HG03521 (cell line): ENCODE measurements around the gene CFAP69.

ENCODE experiments used
- ATAC-seq: cut with Tn5 transposase; IDR thresholded peaks from one replicate; pipeline ENCODE4 v1.9.1; 2021; ENCODE audit warnings: mild to moderate bottlenecking, moderate library complexity; ENCODE audit not compliant: unreplicated experiment

The CFAP69 gene, protein sequence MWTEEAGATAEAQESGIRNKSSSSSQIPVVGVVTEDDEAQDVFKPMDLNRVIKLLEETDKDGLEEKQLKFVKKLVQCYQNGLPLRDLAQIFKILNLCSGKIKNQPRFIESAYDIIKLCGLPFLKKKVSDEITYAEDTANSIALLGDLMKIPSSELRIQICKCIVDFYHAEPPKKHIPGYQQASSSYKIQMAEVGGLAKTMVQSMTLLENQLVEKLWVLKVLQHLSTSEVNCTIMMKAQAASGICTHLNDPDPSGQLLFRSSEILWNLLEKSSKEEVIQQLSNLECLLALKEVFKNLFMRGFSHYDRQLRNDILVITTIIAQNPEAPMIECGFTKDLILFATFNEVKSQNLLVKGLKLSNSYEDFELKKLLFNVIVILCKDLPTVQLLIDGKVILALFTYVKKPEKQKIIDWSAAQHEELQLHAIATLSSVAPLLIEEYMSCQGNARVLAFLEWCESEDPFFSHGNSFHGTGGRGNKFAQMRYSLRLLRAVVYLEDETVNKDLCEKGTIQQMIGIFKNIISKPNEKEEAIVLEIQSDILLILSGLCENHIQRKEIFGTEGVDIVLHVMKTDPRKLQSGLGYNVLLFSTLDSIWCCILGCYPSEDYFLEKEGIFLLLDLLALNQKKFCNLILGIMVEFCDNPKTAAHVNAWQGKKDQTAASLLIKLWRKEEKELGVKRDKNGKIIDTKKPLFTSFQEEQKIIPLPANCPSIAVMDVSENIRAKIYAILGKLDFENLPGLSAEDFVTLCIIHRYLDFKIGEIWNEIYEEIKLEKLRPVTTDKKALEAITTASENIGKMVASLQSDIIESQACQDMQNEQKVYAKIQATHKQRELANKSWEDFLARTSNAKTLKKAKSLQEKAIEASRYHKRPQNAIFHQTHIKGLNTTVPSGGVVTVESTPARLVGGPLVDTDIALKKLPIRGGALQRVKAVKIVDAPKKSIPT

GRCh38 chr7:90244909-90245851 is at the start of gene CFAP69:
TSS of gene CFAP69 (plus strand) at chr7:90245174. CDS start at chr7:90245425, 251 bp downstream.
- peak; percentile 73 for ATAC-seq

DNA sequence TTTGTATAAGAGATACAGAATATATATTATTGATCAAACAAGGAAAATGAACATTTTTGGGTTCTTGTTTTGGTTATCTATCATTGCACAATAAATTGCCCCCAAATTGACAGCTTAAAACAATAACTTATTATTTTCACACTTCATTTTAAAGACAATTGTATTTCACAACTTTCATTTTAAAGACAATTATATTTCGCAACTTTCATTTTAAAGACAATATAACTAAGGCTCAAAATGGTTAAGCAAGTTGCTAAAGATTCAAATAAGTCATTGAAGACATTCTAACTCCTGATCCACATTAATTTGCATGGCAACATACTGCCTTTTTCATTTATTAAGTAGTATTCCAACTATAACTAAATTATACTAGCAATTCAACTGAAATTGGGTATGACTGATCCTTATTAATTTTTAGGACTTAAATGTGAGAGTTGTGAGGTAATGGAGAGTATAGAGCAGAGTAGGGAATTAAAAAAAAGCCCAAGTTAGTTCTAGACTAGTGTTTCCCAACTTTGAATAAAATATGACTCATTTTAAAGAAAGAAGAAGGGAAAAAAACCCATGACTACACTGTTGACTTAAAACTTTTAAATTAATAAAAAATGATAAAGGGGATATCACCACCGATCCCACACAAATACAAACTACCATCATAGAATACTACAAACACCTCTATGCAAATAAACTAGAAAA is 43.3 kb upstream of the CFAP69 start:
- ATAC-seq = no peak

DNA sequence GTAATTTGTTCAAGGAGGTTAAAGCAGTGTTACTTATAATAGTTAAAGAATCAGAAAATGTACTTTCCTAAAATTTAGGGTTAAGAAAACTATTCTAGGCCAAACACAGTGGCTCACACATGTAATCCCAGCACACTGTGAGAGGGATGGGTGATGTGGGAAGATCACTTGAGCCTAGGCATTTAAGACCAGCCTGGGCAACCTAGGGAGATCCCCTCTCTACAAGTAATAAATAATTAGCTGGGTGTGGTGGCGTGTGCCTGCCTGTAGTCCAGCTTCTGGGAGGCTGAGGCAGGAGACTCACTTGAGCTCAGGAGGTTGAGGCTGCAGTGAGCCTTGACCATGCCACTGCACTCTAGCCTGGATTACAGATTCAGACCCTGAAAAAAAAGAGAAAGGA is 37.0 kb upstream of the CFAP69 start:
- ATAC-seq = no peak

DNA sequence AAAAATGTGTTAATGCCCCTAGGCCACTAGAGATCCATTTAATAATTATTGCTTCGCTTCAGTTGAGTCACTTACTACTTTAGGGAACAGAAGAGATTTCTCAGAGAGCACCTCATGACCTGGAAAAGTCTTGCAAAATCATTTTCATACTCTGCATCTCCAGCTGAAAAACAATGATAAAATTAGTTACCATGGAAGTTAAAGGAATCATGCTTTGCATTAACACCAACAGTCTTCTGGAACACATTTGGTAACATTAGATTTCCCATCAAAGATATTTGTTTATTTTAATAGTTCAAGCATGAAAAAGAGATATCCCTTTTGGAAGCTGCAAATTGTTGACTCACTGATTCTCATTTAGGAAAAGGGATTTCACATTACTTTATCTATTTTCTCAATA is 35.2 kb upstream of the CFAP69 start:
- no peak for ATAC-seq

DNA sequence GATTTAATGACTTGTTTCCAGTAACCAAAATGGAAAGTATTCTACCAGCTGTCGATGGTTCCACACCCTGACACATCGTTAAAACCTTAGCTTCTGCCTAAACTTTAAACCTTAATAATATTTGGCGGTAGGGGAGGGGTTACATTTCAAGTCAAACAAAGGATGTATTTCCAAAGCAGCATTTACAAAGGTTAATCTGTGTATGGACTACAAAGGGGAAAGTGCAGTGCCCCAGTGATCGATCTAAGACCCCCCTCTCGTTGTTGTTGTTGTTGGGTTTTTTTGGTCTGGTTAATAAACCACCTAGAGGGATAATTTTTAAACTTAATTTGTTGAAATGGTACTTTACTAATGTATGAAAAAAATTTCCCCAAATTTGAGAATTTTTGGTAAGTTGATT is 34.5 kb upstream of the CFAP69 start:
- no peak for ATAC-seq

DNA sequence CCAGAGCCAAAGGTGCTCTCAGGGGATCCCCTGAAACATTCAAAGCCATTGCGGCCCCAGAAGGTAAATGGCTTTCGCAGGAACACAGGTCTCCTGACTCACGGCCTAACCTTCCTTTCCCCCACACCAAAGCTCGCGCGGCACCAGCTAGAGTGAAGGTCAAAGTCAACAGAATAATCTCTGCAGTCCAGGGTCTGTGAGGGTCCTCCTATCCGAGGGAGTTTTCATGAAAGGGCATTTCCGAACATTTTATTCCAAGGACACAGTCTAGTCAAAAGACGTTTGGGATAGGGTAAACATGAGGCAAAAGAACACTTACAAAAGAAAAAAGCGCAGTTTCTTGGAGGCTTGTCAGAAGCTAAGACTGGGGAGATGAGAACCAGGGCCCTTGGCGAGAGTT is 34.0 kb upstream of the CFAP69 start:
- peak; percentile 7 for ATAC-seq

GRCh38 chr7:90211391-90212148 is 33.4 kb upstream of the CFAP69 start, which contains the start of gene STEAP2:
TSS of gene STEAP2 (plus strand) at chr7:90211740. CDS start at chr7:90225083, 13,343 bp downstream.
- ATAC-seq = peak; percentile 88

GRCh38 chr7:90212149-90212495 is 32.9 kb upstream of the CFAP69 start:
- no peak for ATAC-seq

DNA sequence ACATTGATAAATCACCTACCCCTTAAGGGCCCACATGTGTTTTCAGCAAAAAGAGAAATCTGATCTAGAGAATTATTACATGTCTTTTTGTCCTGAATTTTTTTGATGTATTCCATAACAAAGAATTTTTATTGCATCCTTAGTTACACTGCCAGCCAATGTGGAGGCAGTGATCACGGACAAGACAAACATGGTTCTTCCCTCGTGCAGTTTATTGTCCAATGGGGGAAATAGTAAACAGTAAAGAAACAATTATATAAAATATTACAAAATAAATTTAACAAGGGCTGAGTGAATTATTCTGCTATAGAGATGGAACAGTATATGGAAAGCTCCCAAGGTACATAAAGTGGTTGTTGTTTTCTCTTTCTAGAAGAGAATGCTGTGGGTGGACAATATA is 31.5 kb upstream of the CFAP69 start:
- no peak for ATAC-seq

DNA sequence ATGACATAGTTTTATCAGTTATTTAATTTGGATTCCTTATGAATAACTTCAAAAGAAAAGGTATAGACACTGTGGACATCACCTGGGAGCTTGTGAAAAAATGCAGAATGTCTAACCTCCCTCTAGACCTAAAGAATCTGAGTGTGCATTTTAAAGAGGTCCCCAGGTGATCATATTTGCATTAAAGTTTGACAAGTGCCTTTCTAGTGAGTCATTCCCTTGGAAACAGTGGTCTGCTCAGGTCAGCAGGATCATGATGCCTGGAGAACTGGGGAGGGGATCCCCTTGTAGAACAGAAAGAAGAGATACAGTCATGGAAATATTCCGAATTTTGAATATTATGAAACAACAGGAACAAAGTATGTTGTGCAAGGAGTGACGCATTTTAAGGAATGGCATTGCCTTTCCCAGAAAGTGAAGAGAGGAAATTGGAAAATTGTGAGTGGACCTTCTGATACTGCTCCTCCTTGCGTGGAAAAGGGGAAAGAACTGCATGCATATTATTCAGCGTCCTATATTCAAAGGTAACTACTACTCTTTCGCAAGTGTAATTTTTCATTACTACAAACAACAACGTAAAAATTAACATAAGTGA is 28.8 kb upstream of the CFAP69 start:
- ATAC-seq = no peak

DNA sequence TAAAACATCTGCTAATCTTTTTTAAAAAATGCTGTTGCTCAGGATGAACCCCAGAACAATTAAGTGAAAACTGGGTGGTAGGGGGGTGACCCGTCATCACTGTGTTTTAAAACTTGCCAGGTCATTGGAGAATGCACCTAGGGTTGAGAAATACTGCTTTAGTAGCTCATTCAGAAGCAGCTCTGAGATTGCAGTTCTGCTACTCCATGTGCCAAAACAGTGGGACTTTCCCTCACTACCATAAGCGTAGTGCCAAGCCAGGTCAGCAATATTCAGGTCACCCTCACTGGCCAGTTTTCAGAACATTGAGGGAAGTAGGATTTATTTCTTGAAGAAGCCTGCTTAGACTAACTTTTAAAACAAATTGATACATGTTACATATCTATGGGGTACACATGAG is 28.2 kb upstream of the CFAP69 start:
- no peak for ATAC-seq

DNA sequence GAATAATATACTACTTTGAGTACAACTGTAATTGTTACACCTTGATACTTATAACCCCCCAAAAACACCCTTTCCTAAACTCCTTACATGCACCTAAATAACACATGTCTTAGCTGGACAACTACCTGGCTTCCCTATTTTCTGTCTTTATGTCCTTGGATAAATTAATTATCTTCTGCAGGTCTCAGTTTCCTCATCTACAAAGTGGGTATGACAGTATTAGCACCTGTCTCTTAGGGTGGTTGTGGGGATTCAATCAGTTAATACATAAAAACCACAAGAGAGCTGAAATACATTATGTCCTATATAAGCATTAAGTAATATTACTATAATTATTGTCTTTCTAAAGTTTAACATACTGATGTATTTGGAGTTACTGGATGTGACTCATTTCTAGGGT is 22.6 kb upstream of the CFAP69 start:
- ATAC-seq = no peak

- ATAC-seq = no peak
Observed at GRCh38 chr7:90222811-90223725, 21.9 kb upstream of the CFAP69 start.

DNA sequence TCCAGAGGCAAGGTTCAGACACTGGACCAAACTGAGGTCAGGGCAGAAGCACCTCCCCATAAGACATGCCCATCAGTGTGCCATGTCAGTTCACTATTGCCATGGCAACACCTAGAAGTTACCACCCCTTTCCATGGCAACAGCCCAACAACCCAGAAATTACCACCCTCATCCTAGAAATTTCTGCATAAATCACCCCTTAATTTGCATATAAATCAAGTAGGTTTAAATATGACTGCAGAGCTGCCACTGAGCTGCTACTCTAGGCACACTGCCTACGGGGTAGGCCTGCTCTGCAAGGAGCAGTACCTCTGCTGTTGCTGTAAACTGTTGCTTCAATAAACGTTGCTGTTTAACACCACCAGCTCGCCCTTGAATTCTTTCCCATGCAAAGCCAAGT is 20.8 kb upstream of the CFAP69 start:
- no peak for ATAC-seq

DNA sequence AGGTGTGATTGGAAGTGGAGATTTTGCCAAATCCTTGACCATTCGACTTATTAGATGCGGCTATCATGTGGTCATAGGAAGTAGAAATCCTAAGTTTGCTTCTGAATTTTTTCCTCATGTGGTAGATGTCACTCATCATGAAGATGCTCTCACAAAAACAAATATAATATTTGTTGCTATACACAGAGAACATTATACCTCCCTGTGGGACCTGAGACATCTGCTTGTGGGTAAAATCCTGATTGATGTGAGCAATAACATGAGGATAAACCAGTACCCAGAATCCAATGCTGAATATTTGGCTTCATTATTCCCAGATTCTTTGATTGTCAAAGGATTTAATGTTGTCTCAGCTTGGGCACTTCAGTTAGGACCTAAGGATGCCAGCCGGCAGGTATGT is 19.8 kb upstream of the CFAP69 start:
- ATAC-seq = no peak

DNA sequence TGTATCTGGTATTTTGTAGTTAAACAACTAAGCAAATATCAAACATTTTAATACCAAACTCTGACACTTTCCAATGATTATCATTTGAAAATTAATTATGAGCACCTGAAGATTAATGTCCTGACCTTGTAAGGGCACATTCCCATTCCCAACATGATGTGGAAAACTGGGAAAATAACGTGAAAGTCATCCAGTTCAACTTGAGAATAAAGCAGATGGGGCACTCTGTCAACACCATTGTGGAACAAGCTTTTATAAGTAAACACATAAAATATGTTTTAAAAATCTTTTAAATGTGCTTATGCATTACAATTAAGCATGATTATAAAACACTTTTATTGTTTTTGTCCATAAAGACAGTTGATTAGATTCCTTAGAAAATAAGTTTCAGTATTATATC is 19.4 kb upstream of the CFAP69 start:
- no peak for ATAC-seq

DNA sequence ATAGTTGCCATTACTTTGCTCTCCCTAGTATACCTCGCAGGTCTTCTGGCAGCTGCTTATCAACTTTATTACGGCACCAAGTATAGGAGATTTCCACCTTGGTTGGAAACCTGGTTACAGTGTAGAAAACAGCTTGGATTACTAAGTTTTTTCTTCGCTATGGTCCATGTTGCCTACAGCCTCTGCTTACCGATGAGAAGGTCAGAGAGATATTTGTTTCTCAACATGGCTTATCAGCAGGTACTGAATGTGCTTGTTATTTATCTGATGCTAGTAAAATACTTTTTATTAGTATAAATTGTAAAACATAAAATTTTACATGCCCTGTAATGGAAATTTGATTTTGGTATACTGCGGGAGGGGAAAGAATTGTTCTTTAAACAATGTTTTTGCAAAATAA is 17.7 kb upstream of the CFAP69 start:
- no peak for ATAC-seq

DNA sequence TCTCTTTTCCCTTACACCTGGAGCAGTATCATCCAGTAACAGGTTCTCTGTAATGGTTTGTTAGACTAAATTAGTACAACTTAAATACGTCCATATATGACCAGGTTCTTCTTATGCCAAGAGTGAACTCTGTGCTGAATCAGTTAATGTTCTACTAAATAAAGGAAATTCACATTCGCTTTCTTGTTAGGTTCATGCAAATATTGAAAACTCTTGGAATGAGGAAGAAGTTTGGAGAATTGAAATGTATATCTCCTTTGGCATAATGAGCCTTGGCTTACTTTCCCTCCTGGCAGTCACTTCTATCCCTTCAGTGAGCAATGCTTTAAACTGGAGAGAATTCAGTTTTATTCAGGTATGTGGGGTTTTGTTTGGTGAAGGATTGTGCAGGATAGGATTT is 15.3 kb upstream of the CFAP69 start:
- ATAC-seq = no peak
